SU-DHL-6 (cell line): ENCODE data around the gene BAK1.
A peak's percentile ranks its signal among the peaks of the same experiment; 100 is the strongest.

Experiments used
- H2AFZ ChIP-seq: fragments of 200-600 bp; sonication (generic); 2 replicates; pipeline ENCODE4 v1.6.1; 2014; ENCODE audit warnings: low read depth, mild to moderate bottlenecking, moderate library complexity, mixed read lengths, antibody characterized with exemption, low read length; ENCODE audit not compliant: severe bottlenecking
- H3F3A ChIP-seq: fragments of 200-600 bp; shearing (Covaris generic); 2 replicates; pipeline ENCODE4 v1.6.0; 2016; ENCODE audit warnings: antibody characterized with exemption, mild to moderate bottlenecking; ENCODE audit not compliant: insufficient read depth
- H3K27ac ChIP-seq: fragments of 200-600 bp; sonication (generic); 2 replicates; pipeline ENCODE4 v1.5.1; 2016; ENCODE audit warnings: low read depth, mild to moderate bottlenecking, low read length, moderate library complexity, mixed read lengths
- H3K27me3 ChIP-seq: fragments of 200-600 bp; sonication (generic), shearing (Covaris generic); 2 replicates; pipeline ENCODE4 v1.6.0; 2014; ENCODE audit warnings: mild to moderate bottlenecking, low read length
- H3K36me3 ChIP-seq: fragments of 200-600 bp; sonication (generic); 2 replicates; pipeline ENCODE4 v1.6.1; 2014; ENCODE audit warnings: mild to moderate bottlenecking, low read length, mixed read lengths
- H3K4me2 ChIP-seq: fragments of 300-600, 200-600 bp; shearing (Covaris generic), sonication (generic); 2 replicates; pipeline ENCODE4 v1.6.0; 2014; ENCODE audit warnings: low read length, low read depth, mild to moderate bottlenecking; ENCODE audit not compliant: poor library complexity, severe bottlenecking
- H3K4me3 ChIP-seq: fragments of 200-600 bp; sonication (generic); 2 replicates; pipeline ENCODE4 v1.5.1; 2014; ENCODE audit warnings: antibody characterized with exemption, low read length, mild to moderate bottlenecking, mixed read lengths; ENCODE audit not compliant: insufficient read depth, poor library complexity, severe bottlenecking
- H3K79me2 ChIP-seq: fragments of 200-600 bp; sonication (generic); 2 replicates; pipeline ENCODE4 v1.6.1; 2014; ENCODE audit warnings: mild to moderate bottlenecking, low read length, moderate library complexity; ENCODE audit not compliant: insufficient read depth
- H3K9ac ChIP-seq: fragments of 200-600 bp; sonication (generic); 2 replicates; pipeline ENCODE4 v1.7.0; 2014; ENCODE audit warnings: mild to moderate bottlenecking, low read length
- H3K9me2 ChIP-seq: fragments of 200-600 bp; sonication (generic); replicated peaks from 2 replicates; pipeline ENCODE4 v1.6.1; 2014; ENCODE audit warnings: low read length; ENCODE audit not compliant: insufficient read depth
- H3K9me3 ChIP-seq: fragments of 200-600 bp; sonication (generic); 2 replicates; pipeline ENCODE4 v1.6.1; 2014; ENCODE audit warnings: low read length, mixed read lengths; ENCODE audit not compliant: insufficient read depth
- H4K20me1 ChIP-seq: fragments of 200-600 bp; sonication (generic); 2 replicates; pipeline ENCODE4 v1.6.1; 2014; ENCODE audit warnings: low read depth, mild to moderate bottlenecking, antibody characterized with exemption, low read length, moderate library complexity, mixed read lengths
- CTCF ChIP-seq: fragments of 200-600 bp; sonication (generic); IDR thresholded peaks from one replicate; pipeline ENCODE4 v1.5.1; 2017; ENCODE audit warnings: antibody characterized with exemption, mild to moderate bottlenecking, low read length, moderate library complexity; ENCODE audit not compliant: insufficient read depth, poor library complexity, severe bottlenecking
- EZH2phosphoT487 ChIP-seq: fragments of 200-600 bp; sonication (generic), shearing (Covaris generic); conservative IDR thresholded peaks from 2 replicates; pipeline ENCODE4 v1.6.1; 2018; ENCODE audit warnings: mild to moderate bottlenecking, antibody characterized with exemption, low read length, moderate library complexity, mixed read lengths

BAK1 gene

GRCh38 chr6:33595001-33595846 lies 15.1 kb upstream of the BAK1 start:
- H3K27ac ChIP-seq = no peak overlapping the region
- peaks cover 18% of the 10 kb centered on the region for H3F3A ChIP-seq
- no peak overlapping the region for H3K4me3 ChIP-seq
- no peaks in the 10 kb centered on the region for H3K36me3 ChIP-seq
- TF ChIP-seq CTCF (no peak), EZH2phosphoT487 (no peak)
- H4K20me1 ChIP-seq = no peaks in the 10 kb centered on the region
- no peak overlapping the region for H3K4me2 ChIP-seq
- no peak overlapping the region for H3K9ac ChIP-seq
- no peaks in the 10 kb centered on the region for H3K79me2 ChIP-seq
- H3K9me2 ChIP-seq = no peaks in the 10 kb centered on the region
- no peaks in the 10 kb centered on the region for H3K9me3 ChIP-seq
- H3K27me3 ChIP-seq = no peaks in the 10 kb centered on the region
- no peak overlapping the region for H2AFZ ChIP-seq

DNA sequence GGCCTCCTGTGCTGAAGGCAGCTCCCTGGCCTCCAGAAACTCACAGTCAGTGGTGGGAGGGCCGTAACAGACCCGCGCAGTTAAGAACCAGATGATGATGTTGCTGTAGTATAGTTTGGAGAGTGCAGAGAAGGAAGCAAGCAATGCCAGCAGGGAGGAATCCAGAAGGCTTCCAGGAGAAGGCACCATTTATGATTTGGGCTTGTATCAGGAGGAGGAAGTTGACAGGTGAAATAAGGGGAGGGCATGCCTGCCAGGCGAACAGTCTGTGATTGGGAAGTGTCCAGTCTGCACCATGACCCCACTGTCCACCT lies 13.3 kb upstream of the BAK1 start:
- Histone ChIP-seq H4K20me1 (no peaks in the 10 kb centered on the region), H3K9me3 (no peaks in the 10 kb centered on the region), H3K79me2 (no peaks in the 10 kb centered on the region), H3K36me3 (no peaks in the 10 kb centered on the region), H3F3A (peaks cover 18% of the 10 kb centered on the region), H3K9me2 (no peaks in the 10 kb centered on the region), H3K4me2 (peak overlapping the region; percentile 68), H2AFZ (peak overlapping the region; percentile 83), H3K27me3 (no peaks in the 10 kb centered on the region), H3K9ac (peak overlapping the region; percentile 37), H3K27ac (peak overlapping the region; percentile 67), H3K4me3 (peak overlapping the region; percentile 9)
- TF ChIP-seq CTCF (no peak), EZH2phosphoT487 (no peak)

GRCh38 chr6:33592595-33593413 lies 12.7 kb upstream of the BAK1 start:
- Histone ChIP-seq H3K9me2 (no peaks in the 10 kb centered on the region), H3K27ac (peak overlapping the region; percentile 67), H3K36me3 (no peaks in the 10 kb centered on the region), H3K4me3 (peak overlapping the region; percentile 9), H3F3A (peaks cover 18% of the 10 kb centered on the region), H4K20me1 (no peaks in the 10 kb centered on the region), H2AFZ (peak overlapping the region; percentile 83), H3K9me3 (no peaks in the 10 kb centered on the region), H3K27me3 (no peaks in the 10 kb centered on the region), H3K9ac (peak overlapping the region; percentile 37), H3K79me2 (no peaks in the 10 kb centered on the region), H3K4me2 (peak overlapping the region; percentile 68)
- no peak for TF ChIP-seq EZH2phosphoT487

DNA sequence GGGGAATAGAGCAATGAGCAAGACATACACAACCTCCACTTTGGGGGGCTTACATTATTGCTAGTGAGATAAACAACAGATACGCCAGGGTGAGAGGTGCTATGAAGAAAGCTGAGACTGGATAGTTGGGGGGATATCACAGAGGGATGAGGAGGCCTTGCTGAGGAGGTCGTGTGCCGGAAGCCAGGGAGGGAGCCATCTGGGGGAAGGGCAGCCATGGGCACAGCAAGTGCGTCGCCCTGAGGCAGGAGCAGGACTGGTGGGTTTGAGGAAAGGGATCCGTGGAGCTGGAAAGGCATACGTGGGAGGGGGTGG lies 12.2 kb upstream of the BAK1 start:
- Histone ChIP-seq H3F3A (peaks cover 18% of the 10 kb centered on the region), H3K4me2 (peak overlapping the region; percentile 68), H3K36me3 (no peaks in the 10 kb centered on the region), H3K9me2 (no peaks in the 10 kb centered on the region), H3K4me3 (no peak overlapping the region), H3K27me3 (no peaks in the 10 kb centered on the region), H4K20me1 (no peaks in the 10 kb centered on the region), H3K27ac (peak overlapping the region; percentile 67), H2AFZ (no peak overlapping the region), H3K79me2 (no peaks in the 10 kb centered on the region), H3K9me3 (no peaks in the 10 kb centered on the region), H3K9ac (no peak overlapping the region)
- TF ChIP-seq CTCF = no peak
- TF ChIP-seq EZH2phosphoT487 = no peak
